Measurements from ENCODE around the gene AREL1. TPM values are rescaled to one million over a fixed set of nuclear protein-coding genes. Genes with fewer than 3 reads are reported as not detected.

Gene AREL1
- total RNA-seq, 1 donor from 2014 or later: 54.6 TPM

- no peak overlapping the region for H3K27ac ChIP-seq (ENCODE audit: low read depth, low read length)
These were observed 98.1 kb downstream of the AREL1 start for GRCh38 chr14:74614508-74615495.

GRCh38 chr14:74613211-74613914 is 99.5 kb downstream of the AREL1 start:
- Histone ChIP-seq H2AFZ (ENCODE audit: low read depth, low read length) (no peak overlapping the region), H3K4me3 (ENCODE audit: insufficient read depth, low read depth, low read length) (no peak overlapping the region), H3K27me3 (ENCODE audit: insufficient read depth, low read length) (no peaks in the 10 kb centered on the region), H4K20me1 (ENCODE audit: insufficient read depth, low read length) (peaks cover 25% of the 10 kb centered on the region), H3K27ac (ENCODE audit: low read depth, low read length) (no peak overlapping the region), H3K9me3 (ENCODE audit: insufficient read depth, low read depth, low read length) (no peaks in the 10 kb centered on the region), H3K36me3 (ENCODE audit: insufficient read depth, low read length) (no peaks in the 10 kb centered on the region), H3K4me2 (ENCODE audit: low read length) (peak overlapping the region; percentile 78), H3K79me2 (ENCODE audit: insufficient read depth, low read length) (peaks cover 58% of the 10 kb centered on the region), H3K9ac (ENCODE audit: low read length) (no peak overlapping the region), H3K4me1 (ENCODE audit: insufficient read depth, low read length) (peaks cover 74% of the 10 kb centered on the region)
- Mint-ChIP-seq H3K4me3 (ENCODE audit: unreplicated experiment) (peak overlapping the region; percentile 76), H3K4me1 (ENCODE audit: low read depth, unreplicated experiment) (peaks cover 62% of the 10 kb centered on the region), H3K27me3 (ENCODE audit: low read depth, unreplicated experiment) (no peaks in the 10 kb centered on the region), H3K9me3 (ENCODE audit: unreplicated experiment) (no peaks in the 10 kb centered on the region), H3K36me3 (ENCODE audit: low read depth, unreplicated experiment) (peaks cover 11% of the 10 kb centered on the region), H3K27ac (ENCODE audit: unreplicated experiment) (peak overlapping the region; percentile 82)
- FAIRE-seq: no peak
- DNase-seq (ENCODE audit: low read depth): no peak
- no peak for TF ChIP-seq CTCF (IDR thresholded peaks at IDR 0.05; ENCODE audit: insufficient read depth, low read depth, low read length)
- TF ChIP-seq EZH2 (IDR thresholded peaks at IDR 0.05; ENCODE audit: insufficient read depth, low read length): no peak

More at GRCh38 chr14:74614508-74615495, 98.1 kb downstream of the AREL1 start:
- Mint-ChIP-seq H3K36me3 (ENCODE audit: low read depth, unreplicated experiment) (peaks cover 11% of the 10 kb centered on the region), H3K27me3 (ENCODE audit: low read depth, unreplicated experiment) (no peaks in the 10 kb centered on the region), H3K4me3 (ENCODE audit: unreplicated experiment) (peak overlapping the region; percentile 17), H3K4me1 (ENCODE audit: low read depth, unreplicated experiment) (peaks cover 64% of the 10 kb centered on the region), H3K27ac (ENCODE audit: unreplicated experiment) (peak overlapping the region; percentile 82), H3K9me3 (ENCODE audit: unreplicated experiment) (no peaks in the 10 kb centered on the region)
- Histone ChIP-seq H3K4me3 (ENCODE audit: insufficient read depth, low read depth, low read length) (peak overlapping the region; percentile 26), H3K79me2 (ENCODE audit: insufficient read depth, low read length) (peaks cover 44% of the 10 kb centered on the region), H3K9ac (ENCODE audit: low read length) (no peak overlapping the region), H3K9me3 (ENCODE audit: insufficient read depth, low read depth, low read length) (no peaks in the 10 kb centered on the region), H3K4me1 (ENCODE audit: insufficient read depth, low read length) (peaks cover 77% of the 10 kb centered on the region), H3K27me3 (ENCODE audit: insufficient read depth, low read length) (no peaks in the 10 kb centered on the region), H2AFZ (ENCODE audit: low read depth, low read length) (no peak overlapping the region), H3K4me2 (ENCODE audit: low read length) (peak overlapping the region; percentile 78), H4K20me1 (ENCODE audit: insufficient read depth, low read length) (peaks cover 11% of the 10 kb centered on the region), H3K36me3 (ENCODE audit: insufficient read depth, low read length) (no peaks in the 10 kb centered on the region)
- FAIRE-seq (no peak), DNase-seq (ENCODE audit: low read depth) (peak; percentile 40)
- TF ChIP-seq EZH2 (IDR thresholded peaks at IDR 0.05; ENCODE audit: insufficient read depth, low read length): no peak
- no peak for TF ChIP-seq CTCF (IDR thresholded peaks at IDR 0.05; ENCODE audit: insufficient read depth, low read depth, low read length)

Data from astrocyte (in vitro differentiated cells and primary cell).